Measurements from ENCODE around the gene NDUFAF5. TPM values are rescaled to one million over a fixed set of nuclear protein-coding genes. Genes with fewer than 3 reads are reported as not detected.

The NDUFAF5 gene
- total RNA-seq, 1 experiment from 2014 or later: 34.9 TPM

DNA sequence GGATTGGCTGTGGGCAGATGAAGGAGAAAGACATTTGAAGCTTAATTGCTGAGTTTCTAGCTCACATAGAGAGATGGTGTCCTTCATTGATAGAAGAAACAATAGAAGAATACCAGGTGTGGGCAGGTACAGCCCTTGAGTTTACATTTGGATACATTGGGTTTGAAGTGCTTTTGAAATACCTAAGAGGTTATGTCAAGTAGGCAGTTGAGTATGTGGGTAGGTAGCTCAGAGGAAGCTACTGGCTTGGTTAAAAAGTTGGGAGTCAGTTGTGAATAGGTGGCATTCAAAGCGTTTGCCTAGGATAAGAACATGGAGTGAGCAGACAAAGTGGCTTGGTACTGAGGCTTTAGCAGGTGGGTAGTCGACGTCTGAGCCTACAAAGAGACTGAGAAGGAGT is 25.0 kb downstream of the NDUFAF5 start:
- no peaks in the 10 kb centered on the region for H3K27me3 ChIP-seq (replicated peaks; ENCODE audit: control insufficient read depth, insufficient read depth, low read length)
- no peak for DNase-seq
- no peaks in the 10 kb centered on the region for H3K4me1 ChIP-seq
- intact Hi-C loops (cut with micrococcal nuclease; ENCODE audit: unreplicated experiment): no loop called here
- CTCF ChIA-PET: no interaction called here
- Mint-ChIP-seq H3K9me3 (ENCODE audit: unreplicated experiment) (no peaks in the 10 kb centered on the region), H3K27me3 (ENCODE audit: insufficient read depth, unreplicated experiment) (no peaks in the 10 kb centered on the region), H3K27ac (ENCODE audit: unreplicated experiment) (no peak overlapping the region), H3K4me1 (ENCODE audit: low read depth, unreplicated experiment) (no peaks in the 10 kb centered on the region), H3K36me3 (ENCODE audit: insufficient read depth, unreplicated experiment) (no peaks in the 10 kb centered on the region), H3K4me3 (ENCODE audit: unreplicated experiment) (no peak overlapping the region)
- no peaks in the 10 kb centered on the region for H3K9me3 ChIP-seq
- no TSS peak for BruUV-seq (replicated peaks)
- no peak for TF ChIP-seq CTCF (IDR thresholded peaks at IDR 0.05; ENCODE audit: insufficient read depth in 1 of 2, low read depth in 1 of 2, low read length in 1 of 2, severe bottlenecking in 1 of 2, unreplicated experiment in 1 of 2)
- peaks cover 3% of the 10 kb centered on the region for H3K36me3 ChIP-seq (ENCODE audit: control insufficient read depth, insufficient read depth, low read length)
- POLR2A ChIA-PET: no interaction called here
- no peak overlapping the region for H3K4me3 ChIP-seq (ENCODE audit: low read depth, low read length)

GRCh38 chr20:13810446-13810845 is 25.6 kb downstream of the NDUFAF5 start:
- POLR2A ChIA-PET: no interaction called here
- TF ChIP-seq CTCF (IDR thresholded peaks at IDR 0.05; ENCODE audit: insufficient read depth in 1 of 2, low read depth in 1 of 2, low read length in 1 of 2, severe bottlenecking in 1 of 2, unreplicated experiment in 1 of 2): no peak

DNA sequence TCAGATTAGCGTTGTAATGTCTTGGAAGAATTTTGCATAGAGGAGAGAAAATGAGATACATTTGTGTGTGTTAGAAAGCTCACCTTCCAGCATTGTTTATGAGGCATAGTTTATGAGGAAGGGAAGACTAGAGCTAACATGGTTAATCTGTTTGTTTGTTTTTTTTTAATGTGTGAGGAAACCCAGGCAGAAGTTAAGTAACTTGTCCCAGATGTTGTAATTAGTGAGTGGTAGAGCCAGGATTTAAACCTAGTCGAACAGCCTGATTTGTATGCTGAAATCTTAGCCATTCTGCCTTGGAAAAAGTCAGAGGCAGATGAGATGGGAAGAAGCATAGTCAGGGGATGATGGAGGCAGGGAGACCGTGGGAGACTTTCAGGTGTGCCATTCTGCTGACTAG is 29.1 kb downstream of the NDUFAF5 start:
- ChIA-PET CTCF (no interaction called here), POLR2A (no interaction called here)
- no peaks in the 10 kb centered on the region for H3K9me3 ChIP-seq
- Mint-ChIP-seq H3K9me3 (ENCODE audit: unreplicated experiment) (no peaks in the 10 kb centered on the region), H3K4me1 (ENCODE audit: low read depth, unreplicated experiment) (no peaks in the 10 kb centered on the region), H3K36me3 (ENCODE audit: insufficient read depth, unreplicated experiment) (peaks cover 11% of the 10 kb centered on the region), H3K27me3 (ENCODE audit: insufficient read depth, unreplicated experiment) (no peaks in the 10 kb centered on the region), H3K4me3 (ENCODE audit: unreplicated experiment) (no peak overlapping the region), H3K27ac (ENCODE audit: unreplicated experiment) (no peak overlapping the region)
- intact Hi-C loops (cut with micrococcal nuclease; ENCODE audit: unreplicated experiment): no loop called here
- no peak overlapping the region for H3K4me3 ChIP-seq (ENCODE audit: low read depth, low read length)
- no TSS peak for BruUV-seq (replicated peaks)
- no peak for TF ChIP-seq CTCF (IDR thresholded peaks at IDR 0.05; ENCODE audit: insufficient read depth in 1 of 2, low read depth in 1 of 2, low read length in 1 of 2, severe bottlenecking in 1 of 2, unreplicated experiment in 1 of 2)
- H3K4me1 ChIP-seq: no peaks in the 10 kb centered on the region
- H3K36me3 ChIP-seq (ENCODE audit: control insufficient read depth, insufficient read depth, low read length): peaks cover 4% of the 10 kb centered on the region; the same call in 1 of the 2 replicates
- DNase-seq: no peak
- H3K27me3 ChIP-seq (replicated peaks; ENCODE audit: control insufficient read depth, insufficient read depth, low read length): no peaks in the 10 kb centered on the region

More at GRCh38 chr20:13810446-13810845, 25.6 kb downstream of the NDUFAF5 start:
- Mint-ChIP-seq H3K4me1 (ENCODE audit: low read depth, unreplicated experiment) (no peaks in the 10 kb centered on the region), H3K36me3 (ENCODE audit: insufficient read depth, unreplicated experiment) (no peaks in the 10 kb centered on the region), H3K9me3 (ENCODE audit: unreplicated experiment) (no peaks in the 10 kb centered on the region), H3K27me3 (ENCODE audit: insufficient read depth, unreplicated experiment) (no peaks in the 10 kb centered on the region), H3K27ac (ENCODE audit: unreplicated experiment) (no peak overlapping the region), H3K4me3 (ENCODE audit: unreplicated experiment) (no peak overlapping the region)
- CTCF ChIA-PET: no interaction called here
- intact Hi-C loops (cut with micrococcal nuclease; ENCODE audit: unreplicated experiment): no loop called here
- H3K9me3 ChIP-seq: no peaks in the 10 kb centered on the region
- H3K27me3 ChIP-seq (replicated peaks; ENCODE audit: control insufficient read depth, insufficient read depth, low read length): no peaks in the 10 kb centered on the region
- peaks cover 3% of the 10 kb centered on the region for H3K36me3 ChIP-seq (ENCODE audit: control insufficient read depth, insufficient read depth, low read length)
- H3K4me3 ChIP-seq (ENCODE audit: low read depth, low read length): no peak overlapping the region
- no TSS peak for BruUV-seq (replicated peaks)
- no peaks in the 10 kb centered on the region for H3K4me1 ChIP-seq
- no peak for DNase-seq
